ENCODE results near the gene RAB11FIP2.
"Not testable (repeated sequence)": the region's sequence is repeated elsewhere in the genome, so short reads cannot be mapped to it uniquely, and the experiment has no call there.

RAB11FIP2 gene, protein sequence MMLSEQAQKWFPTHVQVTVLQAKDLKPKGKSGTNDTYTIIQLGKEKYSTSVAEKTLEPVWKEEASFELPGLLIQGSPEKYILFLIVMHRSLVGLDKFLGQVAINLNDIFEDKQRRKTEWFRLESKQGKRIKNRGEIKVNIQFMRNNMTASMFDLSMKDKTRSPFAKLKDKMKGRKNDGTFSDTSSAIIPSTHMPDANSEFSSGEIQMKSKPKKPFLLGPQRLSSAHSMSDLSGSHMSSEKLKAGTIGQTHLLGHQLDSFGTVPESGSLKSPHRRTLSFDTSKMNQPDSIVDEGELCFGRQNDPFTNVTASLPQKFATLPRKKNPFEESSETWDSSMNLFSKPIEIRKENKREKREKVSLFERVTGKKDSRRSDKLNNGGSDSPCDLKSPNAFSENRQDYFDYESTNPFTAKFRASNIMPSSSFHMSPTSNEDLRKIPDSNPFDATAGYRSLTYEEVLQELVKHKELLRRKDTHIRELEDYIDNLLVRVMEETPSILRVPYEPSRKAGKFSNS

DNA sequence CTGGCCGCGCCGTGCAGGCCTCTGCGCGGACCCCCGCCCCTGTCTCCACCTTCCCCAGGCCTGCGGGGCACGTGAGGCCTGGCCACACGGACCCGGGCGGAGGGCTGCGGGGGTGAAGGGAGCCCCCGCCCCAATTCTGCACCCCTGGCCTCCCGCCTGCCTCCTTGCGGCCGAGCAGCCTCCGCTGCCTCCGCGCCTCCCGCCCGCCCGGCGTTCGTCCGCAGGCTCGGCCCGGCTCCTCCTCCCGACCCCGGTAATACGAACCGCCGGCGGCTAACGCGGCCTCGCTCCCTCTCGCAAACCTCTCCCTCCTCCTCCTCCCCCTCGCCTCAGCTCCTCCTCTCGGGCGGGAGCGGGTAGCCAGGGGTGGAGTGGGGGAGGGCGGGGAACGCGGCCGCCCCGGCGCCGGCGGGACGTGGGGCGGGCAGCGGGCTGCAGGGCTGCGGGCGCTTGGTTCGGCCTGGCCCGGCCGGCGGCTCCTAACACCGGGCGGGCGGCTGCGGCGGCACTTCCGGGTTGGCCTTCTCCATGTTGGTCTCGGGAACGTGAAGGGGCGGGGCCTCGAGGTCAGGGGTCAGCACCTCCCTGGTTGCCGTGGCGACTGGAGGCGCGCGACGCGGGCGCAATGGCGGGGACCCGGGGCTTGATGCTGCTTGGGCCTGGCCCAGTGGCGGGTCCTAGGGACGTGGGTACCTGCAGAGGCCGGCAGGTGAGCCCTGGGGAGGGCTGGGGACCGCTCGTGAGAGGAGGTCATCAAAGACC, at the start of gene RAB11FIP2:
TSS of gene RAB11FIP2 (minus strand) at position 547 of the 762 bp plus-strand sequence. CDS start 778 bp downstream, outside the sequence.
- DNase-seq = peak; percentile 92

DNA sequence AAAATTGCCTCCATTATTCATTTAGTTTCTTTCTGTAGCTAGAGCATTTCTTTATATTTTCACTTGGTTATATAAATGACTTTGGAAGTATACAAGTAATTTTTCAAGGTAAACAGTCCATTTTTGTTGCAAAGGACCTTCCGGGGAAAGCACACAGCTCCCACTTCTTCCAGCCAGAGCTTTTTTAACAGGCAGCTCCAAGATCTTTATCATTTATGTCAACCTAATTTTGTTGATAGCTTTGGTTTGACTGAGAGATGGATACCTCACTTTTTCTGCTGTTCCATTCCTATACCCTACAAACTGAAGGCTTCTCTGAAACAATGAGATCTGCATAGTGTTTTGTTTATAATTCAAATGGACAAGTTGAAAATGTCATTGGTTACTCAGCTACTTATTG, 49.3 kb upstream of the RAB11FIP2 start:
- no peak for DNase-seq

DNA sequence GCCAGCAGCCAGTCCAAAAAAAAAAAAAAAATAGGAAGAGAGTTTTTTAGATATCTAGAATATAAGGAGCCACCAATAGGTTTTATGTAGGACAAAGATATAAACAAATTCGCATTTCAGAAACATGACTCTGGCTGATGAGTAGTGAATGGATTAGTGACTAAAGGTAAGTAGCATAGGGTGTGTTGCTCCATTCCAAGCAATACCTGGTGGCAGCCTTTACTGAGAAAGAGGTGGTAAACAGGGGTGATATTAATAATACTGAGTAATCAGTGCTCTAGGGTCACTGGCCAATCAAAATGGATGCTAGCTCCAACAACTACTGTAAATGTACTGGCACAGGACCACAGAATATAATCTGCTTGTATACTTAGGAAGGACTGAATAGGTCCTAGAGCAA, 45.5 kb upstream of the RAB11FIP2 start:
- no peak for DNase-seq

DNA sequence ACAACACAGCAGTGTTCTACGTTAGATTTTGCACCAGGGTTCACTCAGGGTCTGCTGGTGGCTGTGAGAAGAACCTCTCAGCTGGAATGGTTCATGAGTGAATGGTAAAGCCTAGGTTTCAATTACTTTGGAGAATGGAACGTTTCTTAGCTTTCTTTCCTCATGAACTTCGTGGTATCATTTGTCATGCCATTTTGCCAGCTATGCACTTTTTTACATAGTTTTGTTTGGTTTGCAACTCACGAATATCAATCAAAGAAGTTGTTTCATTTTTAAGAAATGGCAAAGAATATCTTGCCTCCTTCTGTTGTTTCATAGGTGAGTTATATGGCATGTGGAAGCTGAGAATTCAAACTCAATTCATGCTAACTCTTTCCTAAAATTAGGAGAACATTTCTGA, 34.1 kb upstream of the RAB11FIP2 start:
- DNase-seq = no peak

DNA sequence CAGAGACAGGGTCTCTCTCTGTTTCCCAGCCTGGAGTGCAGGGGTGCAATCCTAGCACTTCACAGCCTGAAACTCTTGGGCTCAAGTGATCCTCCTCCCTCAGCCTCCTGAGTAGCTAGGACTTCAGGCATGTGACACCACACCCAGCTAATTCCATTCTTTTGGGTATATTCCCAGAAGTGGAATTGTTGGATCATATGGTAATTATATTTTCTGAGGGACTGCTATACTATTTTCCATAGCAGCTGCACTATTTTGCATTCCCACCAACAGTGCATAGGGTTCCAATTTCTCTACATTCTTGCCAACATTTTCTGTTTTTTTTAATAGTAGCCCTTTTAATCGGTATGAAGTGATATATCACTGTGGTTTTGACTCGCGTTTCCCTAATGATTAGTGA, 30.0 kb upstream of the RAB11FIP2 start:
- peak; percentile 34 for DNase-seq

DNA sequence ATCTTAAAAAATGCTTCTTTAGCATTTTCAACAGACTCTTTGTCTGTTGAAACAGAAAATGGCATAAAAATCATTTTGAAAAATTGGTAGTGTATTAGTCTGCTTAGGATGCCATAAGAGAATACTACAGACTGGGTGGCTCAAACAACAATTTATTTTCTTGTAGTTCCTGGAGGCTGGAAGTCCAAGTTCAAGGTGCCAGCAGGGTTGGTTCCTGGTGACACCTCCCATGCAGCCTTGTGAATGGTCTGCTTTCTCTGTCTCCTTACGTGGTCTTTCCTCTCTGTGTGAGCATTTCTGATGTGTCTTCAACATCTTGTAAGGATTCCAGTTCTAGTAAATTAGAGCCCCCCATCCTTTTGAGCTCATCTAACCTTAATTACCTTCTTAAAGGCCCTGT, 26.1 kb upstream of the RAB11FIP2 start:
- DNase-seq = no peak

DNA sequence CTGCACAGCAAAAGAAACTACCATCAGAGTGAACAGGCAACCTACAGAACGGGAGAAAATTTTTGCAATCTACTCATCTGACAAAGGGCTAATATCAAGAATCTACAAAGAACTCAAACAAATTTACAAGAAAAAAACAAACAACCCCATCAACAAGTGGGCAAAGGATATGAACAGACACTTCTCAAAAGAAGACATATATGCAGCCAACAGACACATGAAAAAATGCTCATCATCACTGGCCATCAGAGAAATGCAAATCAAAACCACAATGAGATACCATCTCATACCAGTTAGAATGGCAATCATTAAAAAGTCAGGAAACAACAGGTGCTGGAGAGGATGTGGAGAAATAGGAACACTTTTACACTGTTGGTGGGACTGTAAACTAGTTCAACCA, 20.6 kb upstream of the RAB11FIP2 start:
- not testable (repeated sequence) for DNase-seq

DNA sequence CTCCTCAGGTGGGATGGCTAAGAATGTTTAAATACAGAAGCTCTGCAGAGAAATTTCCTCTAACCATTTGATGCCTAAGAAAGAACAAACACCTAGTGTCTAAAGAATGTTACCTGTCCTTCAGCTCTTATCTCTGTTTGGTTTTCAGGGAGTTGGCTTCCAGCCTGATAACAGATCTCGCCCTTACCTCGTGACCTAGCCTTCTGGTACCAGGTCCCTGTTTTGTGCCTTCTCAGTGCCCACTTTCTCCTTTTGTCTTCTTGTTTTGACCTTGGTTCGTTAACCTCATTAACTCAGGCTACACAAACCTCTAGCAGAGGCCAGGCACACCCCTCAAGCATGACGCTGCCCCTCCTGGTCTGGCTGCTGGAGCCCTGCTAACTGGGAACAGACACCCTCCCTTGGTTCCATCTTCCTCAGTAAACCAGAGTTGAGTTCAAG, 16.1 kb upstream of the RAB11FIP2 start:
- DNase-seq = no peak

DNA sequence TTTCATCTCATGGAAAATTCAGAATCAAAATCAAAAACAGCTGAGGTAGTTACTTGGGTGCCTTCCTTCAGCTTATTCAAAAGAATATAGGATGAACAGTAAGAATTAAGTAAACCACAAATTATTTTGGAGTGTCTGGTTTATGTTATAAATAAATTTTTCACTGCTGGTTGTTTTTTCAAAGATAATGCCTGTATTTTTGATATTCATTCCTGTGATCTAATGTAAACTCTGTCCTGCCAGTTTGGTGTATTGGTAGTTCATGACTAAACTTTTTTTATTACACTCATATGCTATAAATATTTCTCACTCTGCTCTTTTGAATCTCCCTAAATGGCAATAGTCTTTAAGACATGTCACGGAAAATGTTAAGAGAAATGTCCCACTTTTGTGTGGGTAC, 11.6 kb upstream of the RAB11FIP2 start:
- no peak for DNase-seq

DNA sequence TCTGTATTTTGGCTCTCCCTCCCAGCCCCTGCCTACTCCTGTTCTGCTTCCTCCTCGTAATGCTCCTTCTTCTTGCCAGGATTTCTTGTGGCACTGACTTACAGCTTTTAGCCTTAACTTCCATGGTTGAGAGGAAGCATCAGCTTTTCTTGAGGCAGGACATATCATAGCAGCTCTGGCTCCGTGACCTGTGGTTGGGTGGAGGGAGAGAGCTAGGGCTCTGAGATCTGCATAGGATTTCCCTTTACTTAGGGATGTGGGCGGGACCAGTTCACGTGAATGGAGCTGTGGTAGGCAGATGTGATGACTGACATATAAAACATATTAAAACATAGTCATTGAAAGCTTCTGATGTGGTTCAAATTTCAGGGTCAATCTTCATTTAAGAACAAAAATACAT, 10.6 kb upstream of the RAB11FIP2 start:
- DNase-seq = no peak

DNA sequence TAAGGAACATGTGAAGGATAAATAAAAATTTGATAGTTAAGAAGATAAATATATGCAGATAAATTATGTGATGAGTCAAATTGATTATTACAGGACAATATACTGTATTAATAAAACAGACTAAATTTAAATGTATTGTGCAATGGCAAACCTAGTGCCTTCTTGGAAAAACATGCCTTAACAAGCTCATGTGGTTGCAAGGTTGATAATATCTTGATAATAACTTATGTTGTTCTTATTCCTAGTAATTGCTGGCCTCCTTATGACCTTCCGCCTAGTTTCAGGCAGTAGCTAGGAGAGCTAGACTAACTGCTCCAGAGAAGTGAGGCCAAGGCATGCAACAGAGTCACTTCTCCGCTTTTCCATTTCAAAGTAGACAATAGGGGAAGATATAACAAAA, 7.6 kb upstream of the RAB11FIP2 start:
- no peak for DNase-seq

DNA sequence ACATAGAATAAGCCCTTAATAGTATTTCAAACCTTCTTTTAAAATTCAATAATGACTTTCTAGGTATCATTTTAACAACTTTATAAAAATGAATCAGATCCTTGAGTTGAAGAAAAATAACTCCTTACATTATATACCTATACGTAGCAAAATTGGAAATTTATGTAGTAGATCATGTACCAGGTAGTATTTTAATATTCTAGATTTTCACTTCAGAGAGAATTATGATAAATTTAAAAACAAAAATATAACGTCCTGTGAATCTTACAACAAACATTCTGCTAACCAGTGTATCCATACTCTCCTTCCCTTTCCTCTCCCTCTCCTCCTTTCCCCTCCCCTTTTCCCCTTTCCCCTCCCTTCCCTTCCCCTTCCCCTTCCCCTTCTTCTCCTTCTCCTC, 6.1 kb upstream of the RAB11FIP2 start:
- no peak for DNase-seq

DNA sequence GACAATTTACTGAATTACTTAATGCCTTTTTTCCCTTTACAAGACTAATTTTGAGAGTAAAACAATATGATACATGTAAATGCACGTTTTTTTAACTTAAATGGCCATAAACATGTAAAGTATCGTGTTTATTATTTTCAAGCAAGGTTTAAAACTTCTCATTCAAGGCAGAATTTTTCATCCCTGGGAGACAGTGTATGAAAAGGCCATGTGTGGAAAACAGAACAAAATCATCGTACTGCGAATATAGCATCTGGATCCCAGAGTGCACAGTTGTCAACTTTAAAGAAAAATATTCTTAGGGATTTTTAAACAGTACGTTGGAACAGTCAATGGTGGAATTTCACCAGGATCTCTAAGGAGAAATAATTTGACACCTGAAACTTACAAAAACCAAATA, 1.1 kb upstream of the RAB11FIP2 start:
- DNase-seq = no peak

DNA sequence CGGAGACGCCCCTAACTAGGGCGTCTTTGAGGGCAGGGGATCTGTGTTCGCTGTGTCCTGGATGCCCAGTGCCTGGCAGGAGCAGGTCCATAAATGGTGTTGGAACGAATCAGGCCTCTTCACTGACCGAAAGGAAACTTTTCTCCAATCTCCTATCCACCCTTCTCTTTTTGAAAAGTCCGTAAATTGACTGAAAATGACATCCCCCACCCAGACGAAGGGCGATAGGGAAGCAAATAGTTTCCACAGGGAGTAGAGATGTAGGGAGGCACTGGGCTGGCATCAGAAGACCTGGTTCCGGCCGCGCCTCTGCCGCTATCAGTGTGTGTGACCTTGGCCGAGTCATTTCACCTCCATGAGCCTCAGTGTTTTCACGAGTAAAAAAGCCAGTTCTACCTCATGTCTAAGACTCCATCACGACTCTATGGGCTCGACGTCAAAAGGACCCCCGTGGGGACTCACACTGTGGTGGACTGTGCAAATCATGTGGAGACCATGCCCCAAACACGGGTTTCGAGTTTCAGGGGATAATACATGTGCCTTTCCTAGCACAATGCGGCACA, 497 bp upstream of the RAB11FIP2 start:
- no peak for DNase-seq

DNA sequence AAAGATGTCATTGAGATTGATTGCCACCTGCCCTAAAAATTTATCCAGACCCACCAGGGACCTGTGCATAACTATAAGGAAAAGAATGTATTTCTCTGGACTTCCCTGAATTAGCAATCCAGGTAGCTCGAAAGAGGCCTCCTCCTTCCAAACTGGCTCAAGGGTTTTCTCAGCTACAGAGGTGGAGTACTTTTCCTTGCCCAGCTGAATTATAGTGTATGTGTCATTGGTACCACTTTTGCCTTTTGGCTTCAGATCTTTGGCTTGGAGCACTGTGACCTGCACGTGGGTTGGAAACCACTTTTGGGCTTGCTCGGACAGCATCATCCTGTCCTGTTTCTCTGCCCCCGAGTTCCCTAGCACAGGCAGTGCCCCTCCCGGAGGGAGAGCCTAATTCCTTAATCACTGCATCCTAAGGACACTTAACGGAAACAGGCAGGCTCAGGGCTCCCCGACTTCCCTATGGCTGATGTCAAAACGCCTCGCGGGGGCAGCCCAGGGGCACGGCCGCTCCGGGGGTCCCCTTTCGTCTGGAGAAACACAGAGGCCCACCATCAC, 825 bp downstream of the RAB11FIP2 start:
- peak; percentile 22 for DNase-seq

DNA sequence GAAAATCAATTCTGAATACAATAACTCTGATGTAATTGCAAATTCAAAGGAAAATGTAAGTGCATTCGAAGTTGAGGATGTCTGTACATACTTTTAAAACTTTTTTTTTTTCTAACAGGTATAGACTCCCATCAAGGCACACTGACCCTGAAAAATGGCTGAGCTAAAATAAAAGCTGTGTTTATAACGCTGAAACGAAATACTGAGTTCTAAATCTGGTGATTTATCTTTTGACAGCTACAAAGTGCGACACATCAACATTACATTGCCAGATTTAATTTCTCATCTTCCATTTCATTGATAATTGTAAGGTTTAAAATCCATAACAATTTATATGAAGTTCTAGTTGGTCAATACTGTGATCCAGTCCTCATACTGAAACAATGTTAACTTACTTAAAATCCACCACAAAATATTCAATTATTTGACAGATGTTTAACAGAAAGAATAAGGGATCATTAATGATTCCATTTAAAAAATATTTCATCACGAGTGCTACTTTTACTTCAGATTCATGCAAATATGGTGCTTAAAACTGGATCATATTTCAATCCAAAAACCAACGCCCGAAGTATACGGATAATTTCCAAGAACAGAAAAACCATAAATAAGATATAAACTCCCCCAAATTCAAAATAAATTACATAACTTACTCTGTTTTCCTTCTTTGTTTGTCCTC, 1.4 kb downstream of the RAB11FIP2 start:
- DNase-seq = no peak

DNA sequence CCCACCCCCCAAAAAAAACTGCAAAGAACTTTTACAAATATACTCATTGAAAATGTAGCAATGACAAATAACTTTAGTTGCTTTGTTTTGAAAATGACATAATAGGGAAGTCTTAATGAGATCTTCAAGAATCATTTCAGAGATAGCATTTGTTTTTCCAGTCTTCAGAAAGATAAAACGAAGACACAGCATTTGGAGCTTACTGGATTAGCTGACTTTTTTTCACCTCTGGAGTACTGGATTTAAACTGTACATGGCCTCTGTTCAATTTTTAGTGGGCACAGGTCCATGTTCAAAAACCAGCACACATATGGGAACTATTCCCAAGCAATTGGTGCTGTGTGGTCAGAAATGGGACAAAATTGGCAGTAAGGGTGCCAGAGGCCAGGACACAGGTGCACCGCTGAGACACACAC, 3.9 kb downstream of the RAB11FIP2 start:
- no peak for DNase-seq

DNA sequence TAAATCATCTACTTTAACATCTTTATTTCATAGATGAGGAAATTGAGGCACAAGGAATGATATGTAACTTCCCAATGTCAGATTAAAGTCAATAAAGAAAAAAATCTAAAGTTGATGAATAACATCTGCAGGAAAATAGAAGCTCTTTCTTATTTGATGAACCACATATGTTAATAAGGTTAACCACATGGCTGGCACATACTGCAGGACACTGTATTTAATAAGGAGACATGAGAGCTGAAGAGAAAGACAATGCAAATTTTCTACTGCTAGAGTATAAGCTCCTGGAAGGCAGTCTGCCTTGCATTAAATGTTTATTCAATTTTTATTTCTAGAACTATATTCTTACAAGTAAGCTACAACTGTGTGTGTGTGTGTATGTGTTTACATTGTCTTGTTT, 4.4 kb downstream of the RAB11FIP2 start:
- no peak for DNase-seq

DNA sequence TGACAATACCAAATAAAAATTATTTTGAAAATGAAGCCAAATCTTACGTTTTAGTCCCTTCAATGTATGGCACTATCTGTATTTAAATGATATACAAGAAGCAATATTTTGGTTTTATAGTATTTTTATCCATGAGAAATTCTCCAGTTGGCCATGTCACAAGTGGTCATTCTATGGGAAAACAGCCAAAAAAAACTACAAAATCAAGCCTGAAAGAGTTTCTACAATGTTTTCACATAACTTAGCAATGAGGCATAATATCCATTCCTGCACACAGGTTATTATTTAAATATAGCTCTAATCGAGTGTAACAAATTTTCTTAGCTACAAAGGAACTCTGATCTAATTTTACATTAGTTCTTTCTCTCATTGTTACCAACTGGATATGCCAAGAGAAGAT, 5.4 kb downstream of the RAB11FIP2 start:
- peak; percentile 68 for DNase-seq

DNA sequence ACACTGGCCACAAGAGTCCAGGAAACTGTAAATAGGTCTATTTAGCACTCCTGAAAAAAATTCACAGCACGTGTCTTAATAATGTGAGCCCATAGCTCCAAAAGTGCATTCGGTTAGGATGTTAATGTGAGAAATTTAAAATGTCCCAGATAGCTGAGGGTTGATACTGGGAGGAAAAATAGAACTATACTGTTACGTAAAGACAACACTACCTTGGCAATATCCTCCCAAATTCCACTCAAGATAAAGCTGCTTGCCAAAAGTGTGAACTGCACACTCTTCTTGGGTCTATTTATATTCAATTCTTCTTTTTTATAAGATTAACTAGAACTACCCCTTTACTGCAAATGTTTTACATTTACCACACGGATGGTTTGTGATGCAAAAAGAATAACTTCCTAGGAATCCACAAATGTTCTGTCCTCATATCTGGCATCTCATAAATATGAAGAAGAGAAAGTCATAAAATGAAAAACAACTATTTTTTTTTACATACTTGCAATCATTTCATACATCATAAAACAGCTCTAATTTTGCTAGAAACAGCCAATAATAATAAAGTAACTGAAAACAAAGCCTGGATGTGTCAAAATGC, 10.4 kb downstream of the RAB11FIP2 start:
- no peak for DNase-seq

DNA sequence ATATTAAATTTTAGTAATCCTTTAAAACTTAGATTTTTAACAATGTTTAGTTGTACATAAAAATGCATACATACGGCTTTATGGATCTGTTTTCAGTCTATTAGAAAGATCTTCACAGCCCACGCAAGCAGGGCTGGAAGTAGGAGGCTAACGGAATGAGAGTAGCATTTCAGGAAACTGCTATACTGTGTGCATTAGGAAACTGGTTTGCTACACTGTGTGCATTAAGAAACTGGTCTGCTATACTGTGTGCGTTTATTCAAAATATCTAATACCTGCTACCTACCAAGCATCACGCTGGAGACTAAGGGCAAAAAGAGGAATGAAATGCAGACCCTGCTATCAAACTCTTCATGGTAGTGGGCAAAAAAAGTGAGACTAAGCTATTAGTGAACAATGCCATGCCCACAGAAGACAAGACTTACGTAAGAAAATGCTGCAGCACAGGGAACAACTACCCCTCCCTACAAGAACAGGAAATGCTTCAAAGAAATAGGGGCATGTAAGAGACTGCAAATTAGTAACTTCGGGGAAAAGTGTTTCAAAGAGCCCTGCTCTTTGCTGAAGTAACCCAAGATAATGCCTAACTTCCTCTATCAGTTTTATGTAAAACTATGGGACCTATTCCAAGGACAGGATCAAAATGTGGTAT, 11.3 kb downstream of the RAB11FIP2 start:
- DNase-seq = no peak

DNA sequence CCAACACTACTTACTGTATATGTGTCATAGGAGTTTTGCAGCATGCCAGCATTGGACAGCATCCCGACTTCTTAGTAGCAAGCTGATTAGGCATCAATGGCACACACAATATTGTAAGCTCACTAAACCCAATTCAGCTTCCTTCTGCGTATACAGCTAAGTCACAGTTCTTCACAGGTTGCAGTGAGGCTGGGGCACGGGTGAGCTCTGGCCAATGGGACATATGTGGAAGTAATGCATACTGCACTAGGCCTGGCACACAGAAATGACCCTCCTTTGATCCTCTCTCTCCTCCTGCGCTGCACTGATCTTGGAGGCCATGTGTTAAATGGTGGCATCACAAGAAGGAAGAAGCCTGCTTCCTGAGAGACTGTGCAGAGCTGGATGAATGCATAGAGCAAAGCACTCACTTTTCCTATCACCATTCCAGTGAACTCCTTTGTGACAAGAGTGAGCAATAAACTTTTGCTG, 11.9 kb downstream of the RAB11FIP2 start:
- DNase-seq = no peak
